Cardiac muscle cell (in vitro differentiated cells and primary cell): ENCODE data around the gene RCCD1. TPM values are rescaled to one million over a fixed set of nuclear protein-coding genes. Genes with fewer than 3 reads are reported as not detected.
A peak's percentile ranks its signal among the peaks of the same experiment; 100 is the strongest.

Experiments
- DNase-seq, 2 donors: peaks; one replicate each; pipeline versions ENCODE4 v3.0.0 to v3.0.0-alpha.2; 2010 to 2017; ENCODE audit warnings: low read depth in 1 of 2, low spot score in 1 of 2
- H3K27ac ChIP-seq: fragments of 200-600 bp; sonication (generic); 2 replicates; pipeline ENCODE4 v1.5.1; 2016
- H3K27me3 ChIP-seq: fragments of 200-600 bp; sonication (generic); 2 replicates; pipeline ENCODE4 v1.6.0; 2016; ENCODE audit warnings: control low read depth
- H3K36me3 ChIP-seq: fragments of 200-600 bp; sonication (generic); 2 replicates; pipeline ENCODE4 v1.5.1; 2016; ENCODE audit warnings: control low read depth
- H3K4me1 ChIP-seq: fragments of 200-600 bp; sonication (generic); 2 replicates; pipeline ENCODE4 v1.8.1; 2017; ENCODE audit warnings: low read depth, mild to moderate bottlenecking, mixed run types
- H3K4me3 ChIP-seq: fragments of 200-600 bp; sonication (generic); 2 replicates; pipeline ENCODE4 v1.5.1; 2016; ENCODE audit warnings: mild to moderate bottlenecking
- H3K9me3 ChIP-seq: fragments of 200-600 bp; sonication (generic); 2 replicates; pipeline ENCODE4 v1.5.1; 2017; ENCODE audit warnings: low read depth, mild to moderate bottlenecking, control low read depth
- CTCF ChIP-seq: IDR thresholded peaks from 2 replicates; pipeline ENCODE4 v1.5.1; 2012; ENCODE audit warnings: low read depth, mild to moderate bottlenecking, low read length
- polyA plus RNA-seq: library from polyadenylated mRNA; unstranded; fragments of >200 nt; fragmentation: Nextera tagmentation; extraction: Ambion mirVana; gene quantifications from 2 replicates; pipeline ENCODE4 v1.2.1, GENCODE V29; 2016
- total RNA-seq: library from RNA; depleted of rRNA; stranded (reverse); fragments of >200 nt; gene quantifications from 2 replicates; pipeline ENCODE4 v1.2.3, GENCODE V29; 2016

RCCD1 gene
- total and polyA plus RNA-seq, 2 experiments from 2014 or later, result 32.8 to 43.0 TPM

- no peaks in the 10 kb centered on the region for H3K36me3 ChIP-seq
- DNase-seq, result no peak
- no peak overlapping the region for H3K27ac ChIP-seq
- no peak for TF ChIP-seq CTCF
- peaks cover 15% of the 10 kb centered on the region for H3K4me1 ChIP-seq
- no peak overlapping the region for H3K4me3 ChIP-seq
- no peaks in the 10 kb centered on the region for H3K27me3 ChIP-seq
- no peaks in the 10 kb centered on the region for H3K9me3 ChIP-seq
These were observed 35.8 kb downstream of the RCCD1 start for GRCh38 chr15:90990446-90990845.

- Histone ChIP-seq H3K36me3 (no peaks in the 10 kb centered on the region), H3K4me3 (no peak overlapping the region), H3K27ac (peak overlapping the region; percentile 26), H3K27me3 (no peaks in the 10 kb centered on the region), H3K4me1 (peaks cover 15% of the 10 kb centered on the region), H3K9me3 (no peaks in the 10 kb centered on the region)
- TF ChIP-seq CTCF, result no peak
- DNase-seq, result no peak
These were observed 37.1 kb downstream of the RCCD1 start for GRCh38 chr15:90991587-90992285.

- no peak for TF ChIP-seq CTCF
- Histone ChIP-seq H3K4me3 (peak overlapping the region; percentile 99), H3K9me3 (no peaks in the 10 kb centered on the region), H3K36me3 (peaks cover 9% of the 10 kb centered on the region), H3K27me3 (no peaks in the 10 kb centered on the region), H3K27ac (peak overlapping the region; percentile 90), H3K4me1 (no peaks in the 10 kb centered on the region)
- DNase-seq, result peak in 1 of 2 donors; percentile 45
These were observed 39.4 kb downstream of the RCCD1 start for GRCh38 chr15:90994059-90994416.

GRCh38 chr15:90994417-90995311, 40.0 kb downstream of the RCCD1 start, which contains the start of gene PRC1:
Gene PRC1 (minus strand): TSS chr15:90994535. CDS start chr15:90994417, 118 bp downstream.
- H3K4me3 ChIP-seq, result peak within 1 kb of the TSS; percentile 99
- no peaks in the 10 kb centered on the region for H3K4me1 ChIP-seq
- no peak for TF ChIP-seq CTCF
- peaks cover 14% of the 10 kb centered on the region for H3K36me3 ChIP-seq
- peak within 1 kb of the TSS; percentile 90 for H3K27ac ChIP-seq
- peak; percentile 99 for DNase-seq
- no peaks in the 10 kb centered on the region for H3K9me3 ChIP-seq
- no peaks in the 10 kb centered on the region for H3K27me3 ChIP-seq

- no peak for DNase-seq
- Histone ChIP-seq H3K36me3 (peaks cover 32% of the 10 kb centered on the region), H3K27ac (no peak overlapping the region), H3K4me1 (no peaks in the 10 kb centered on the region), H3K9me3 (no peaks in the 10 kb centered on the region), H3K4me3 (no peak overlapping the region), H3K27me3 (no peaks in the 10 kb centered on the region)
- no peak for TF ChIP-seq CTCF
These were observed 44.1 kb downstream of the RCCD1 start for GRCh38 chr15:90998737-90999136.
